Measurements from ENCODE around the gene RSPH6A. TPM values are rescaled to one million over a fixed set of nuclear protein-coding genes. Genes with fewer than 3 reads are reported as not detected.
A peak's percentile ranks its signal among the peaks of the same experiment; 100 is the strongest.

RSPH6A gene
- total and polyA plus RNA-seq, 3 donors from 2014 or later, result 17.0 to 88.3 (median 20.9) TPM

DNA sequence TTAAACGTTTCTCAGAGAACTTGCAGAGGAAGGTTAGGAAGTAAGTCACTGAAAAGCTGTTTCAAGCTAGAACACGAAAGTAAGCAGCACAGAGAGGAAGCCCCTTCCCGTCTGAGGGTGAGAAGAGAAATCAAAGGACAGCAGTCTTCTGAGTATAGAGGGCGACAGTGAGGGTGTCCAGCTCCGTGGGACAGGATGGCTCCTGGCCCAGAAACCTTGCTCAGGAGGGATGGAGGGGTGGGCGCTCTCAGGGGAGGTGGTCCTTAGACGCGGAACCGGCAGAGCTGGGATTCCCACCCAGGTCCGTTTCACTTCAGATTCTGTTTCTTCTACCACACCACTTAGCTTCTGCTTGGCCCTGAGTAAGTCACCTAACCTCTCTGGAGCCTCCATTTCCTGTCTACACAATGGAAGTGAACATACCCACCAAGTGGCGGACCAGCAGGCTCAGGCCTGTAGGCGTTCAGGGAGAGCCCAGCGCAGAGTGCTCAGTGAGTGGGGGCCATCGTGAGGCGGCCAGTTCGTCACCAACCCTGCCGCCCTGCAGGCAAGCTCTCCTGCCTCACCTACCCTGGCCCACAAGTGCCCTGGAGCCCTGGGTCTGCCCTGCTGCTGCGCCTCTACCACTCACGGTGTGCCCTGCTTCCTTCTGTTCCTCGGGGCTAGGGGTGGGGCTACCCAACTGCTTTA is 5.5 kb upstream of the RSPH6A start:
- Histone ChIP-seq H3K36me3 (ENCODE audit: low read depth, missing control alignments) (no peaks in the 10 kb centered on the region), H3K9me3 (no peaks in the 10 kb centered on the region), H3K4me3 (no peak overlapping the region), H3K27me3 (no peaks in the 10 kb centered on the region), H3K4me1 (no peaks in the 10 kb centered on the region), H3K27ac (no peak overlapping the region)
- no peak for TF ChIP-seq POLR2A (IDR thresholded peaks at IDR 0.05)
- TF ChIP-seq, protein P1, sequence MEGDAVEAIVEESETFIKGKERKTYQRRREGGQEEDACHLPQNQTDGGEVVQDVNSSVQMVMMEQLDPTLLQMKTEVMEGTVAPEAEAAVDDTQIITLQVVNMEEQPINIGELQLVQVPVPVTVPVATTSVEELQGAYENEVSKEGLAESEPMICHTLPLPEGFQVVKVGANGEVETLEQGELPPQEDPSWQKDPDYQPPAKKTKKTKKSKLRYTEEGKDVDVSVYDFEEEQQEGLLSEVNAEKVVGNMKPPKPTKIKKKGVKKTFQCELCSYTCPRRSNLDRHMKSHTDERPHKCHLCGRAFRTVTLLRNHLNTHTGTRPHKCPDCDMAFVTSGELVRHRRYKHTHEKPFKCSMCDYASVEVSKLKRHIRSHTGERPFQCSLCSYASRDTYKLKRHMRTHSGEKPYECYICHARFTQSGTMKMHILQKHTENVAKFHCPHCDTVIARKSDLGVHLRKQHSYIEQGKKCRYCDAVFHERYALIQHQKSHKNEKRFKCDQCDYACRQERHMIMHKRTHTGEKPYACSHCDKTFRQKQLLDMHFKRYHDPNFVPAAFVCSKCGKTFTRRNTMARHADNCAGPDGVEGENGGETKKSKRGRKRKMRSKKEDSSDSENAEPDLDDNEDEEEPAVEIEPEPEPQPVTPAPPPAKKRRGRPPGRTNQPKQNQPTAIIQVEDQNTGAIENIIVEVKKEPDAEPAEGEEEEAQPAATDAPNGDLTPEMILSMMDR (IDR thresholded peaks at IDR 0.05), result no peak
- intact Hi-C loops (cut with DNase I; ENCODE audit: low total_unique reads), result no loop called here
- DNase-seq, result no peak
- WGBS, 2 donors, result 66 to 77% methylated on average over 17 to 20 of the region's 20 CpGs

DNA sequence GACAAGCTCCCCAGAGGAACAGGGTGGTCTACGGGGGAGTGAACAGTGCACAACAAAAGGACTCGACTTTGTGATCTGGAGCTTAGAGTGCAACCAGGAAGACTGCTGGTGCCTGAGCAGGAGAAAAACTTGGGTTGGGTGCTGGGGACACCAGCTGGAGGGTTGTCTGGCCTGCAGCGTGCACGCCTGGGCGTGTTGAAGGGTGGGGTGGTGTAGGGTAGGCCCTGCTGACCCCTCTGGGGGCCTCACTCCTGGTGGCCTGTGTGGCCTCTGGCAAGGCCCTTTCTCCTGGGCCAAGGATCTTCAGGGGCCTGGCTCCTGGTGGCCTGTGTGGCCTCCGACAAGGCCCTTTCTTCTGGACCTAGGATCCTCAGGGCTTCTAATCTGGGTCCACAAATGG is 4.7 kb upstream of the RSPH6A start:
- no peaks in the 10 kb centered on the region for H3K9me3 ChIP-seq
- no peaks in the 10 kb centered on the region for H3K36me3 ChIP-seq (ENCODE audit: low read depth, missing control alignments)
- no peak overlapping the region for H3K4me3 ChIP-seq
- no peaks in the 10 kb centered on the region for H3K27me3 ChIP-seq
- WGBS, 2 donors, result 67 to 79% methylated on average over 3 to 6 of the region's 6 CpGs
- TF ChIP-seq, protein P1 (IDR thresholded peaks at IDR 0.05), result no peak
- TF ChIP-seq POLR2A (IDR thresholded peaks at IDR 0.05), result no peak
- intact Hi-C loops (cut with DNase I; ENCODE audit: low total_unique reads), result no loop called here
- H3K27ac ChIP-seq, result no peak overlapping the region
- no peak for DNase-seq
- no peaks in the 10 kb centered on the region for H3K4me1 ChIP-seq

DNA sequence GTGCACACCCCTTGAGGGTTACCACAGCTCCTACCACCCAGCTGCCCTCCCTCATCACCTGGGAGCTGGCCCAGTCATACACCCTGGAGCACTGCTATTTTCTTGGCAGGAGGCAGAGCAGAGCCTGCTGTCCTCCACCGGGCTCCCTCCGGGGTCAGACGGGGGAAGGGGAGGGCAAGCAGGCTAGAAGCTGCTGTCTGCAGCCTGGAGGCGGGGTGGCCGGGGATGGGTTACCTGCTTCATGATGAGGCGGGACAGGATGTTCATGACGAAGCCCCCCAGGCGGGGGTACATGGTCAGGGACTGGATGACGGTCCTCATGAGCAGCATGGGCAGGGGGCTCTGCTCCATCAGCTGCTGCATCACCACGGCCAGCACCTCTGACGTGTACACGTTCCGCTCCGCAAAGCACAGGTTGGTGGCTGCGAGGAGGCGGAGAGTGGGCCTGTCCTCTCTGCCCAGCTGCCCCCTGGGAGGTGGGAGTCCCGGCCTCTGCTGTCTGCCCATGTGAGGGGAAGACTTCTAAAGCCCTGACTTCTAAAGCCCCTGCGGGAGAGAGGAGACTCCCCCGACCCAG is 2.7 kb upstream of the RSPH6A start:
- H3K4me3 ChIP-seq, result no peak overlapping the region
- DNase-seq, result no peak
- no peaks in the 10 kb centered on the region for H3K36me3 ChIP-seq (ENCODE audit: low read depth, missing control alignments)
- 73 to 81% methylated on average over 8 to 19 of the region's 19 CpGs for WGBS, 2 donors
- H3K9me3 ChIP-seq, result no peaks in the 10 kb centered on the region
- no peaks in the 10 kb centered on the region for H3K4me1 ChIP-seq
- no peaks in the 10 kb centered on the region for H3K27me3 ChIP-seq
- TF ChIP-seq, protein P1 (IDR thresholded peaks at IDR 0.05), result no peak
- TF ChIP-seq POLR2A (IDR thresholded peaks at IDR 0.05), result no peak
- H3K27ac ChIP-seq, result no peak overlapping the region
- intact Hi-C loops (cut with DNase I; ENCODE audit: low total_unique reads), result no loop called here

DNA sequence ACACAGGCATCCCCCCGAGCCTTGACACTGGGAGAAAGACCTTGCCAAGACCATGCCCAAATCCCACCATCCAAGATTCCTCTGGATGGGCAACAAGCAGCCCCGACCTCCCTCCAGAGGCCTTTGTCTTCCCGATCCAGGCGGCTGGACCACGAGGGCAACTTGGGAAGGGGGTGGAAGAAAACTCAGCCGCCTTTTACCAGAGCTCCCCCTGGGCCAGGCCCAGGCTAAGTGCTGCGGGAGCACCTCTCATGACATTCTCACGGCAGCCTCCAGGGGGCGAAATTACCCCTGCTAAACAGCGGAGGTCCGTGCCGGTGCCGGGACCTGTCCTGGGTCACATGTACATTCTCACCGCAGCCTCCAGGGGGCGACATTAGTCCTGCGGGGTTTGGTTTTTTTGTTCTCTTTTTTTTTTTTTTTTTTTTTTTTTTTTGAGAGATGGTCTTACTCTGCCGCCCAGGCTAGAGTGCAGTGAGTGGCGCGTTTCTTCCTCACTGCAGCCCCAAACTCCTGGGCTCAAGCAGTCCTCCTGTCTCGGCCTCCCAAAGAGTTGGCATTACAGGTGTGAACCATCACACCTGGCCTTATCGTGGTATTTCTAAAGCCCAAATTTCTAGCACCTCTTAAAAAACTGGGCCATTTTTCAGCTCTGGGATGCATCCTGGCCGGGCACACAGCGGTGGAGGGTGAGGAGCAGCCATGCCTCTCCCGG is 2.1 kb upstream of the RSPH6A start:
- 28 to 30% methylated on average over 23 to 24 of the region's 24 CpGs for WGBS, 2 donors

More for the DNA sequence above, 2.1 kb upstream of the RSPH6A start:
- Histone ChIP-seq H3K9me3 (no peaks in the 10 kb centered on the region), H3K27ac (no peak overlapping the region), H3K27me3 (no peaks in the 10 kb centered on the region), H3K4me1 (no peaks in the 10 kb centered on the region), H3K36me3 (ENCODE audit: low read depth, missing control alignments) (no peaks in the 10 kb centered on the region), H3K4me3 (no peak overlapping the region)
- peak; percentile 96 for DNase-seq
- intact Hi-C loops (cut with DNase I; ENCODE audit: low total_unique reads), result no loop called here
- no peak for TF ChIP-seq POLR2A (IDR thresholded peaks at IDR 0.05)
- TF ChIP-seq, protein P1 (IDR thresholded peaks at IDR 0.05), result peak; percentile 86 to 96 (median 93)
